HepG2 (cell line): Measurements from ENCODE around the gene UBE4A. TPM values are rescaled to one million over a fixed set of nuclear protein-coding genes. Genes with fewer than 3 reads are reported as not detected.

ENCODE experiments used
- BHLHE40 ChIP-seq: IDR thresholded peaks from 2 replicates; pipeline ENCODE4 v1.6.1; 2011; ENCODE audit warnings: low read length, improper control_type of control experiment
- HNRNPK ChIP-seq: fragments of 200-400 bp; formaldehyde crosslinking; IDR thresholded peaks from 2 replicates; pipeline ENCODE4 v1.6.1; 2018; ENCODE audit warnings: low read length, low read depth, moderate library complexity, mild to moderate bottlenecking; ENCODE audit not compliant: poor library complexity, severe bottlenecking
- HOXD1 ChIP-seq: sonication (generic); formaldehyde crosslinking; IDR thresholded peaks from 2 replicates; pipeline ENCODE4 v1.5.0; 2020; ENCODE audit warnings: missing genetic modification reagents
- JUNB ChIP-seq: sonication (generic); formaldehyde crosslinking; IDR thresholded peaks from 2 replicates; pipeline ENCODE4 v1.8.0; 2022; ENCODE audit warnings: missing genetic modification reagents, mild to moderate bottlenecking, borderline replicate concordance
- MAFK ChIP-seq, 2 experiments: IDR thresholded peaks in 1 of 2; conservative IDR thresholded peaks in 1 of 2; 2 replicates each; pipeline ENCODE4 v1.6.1; 2011; ENCODE audit warnings: improper control_type of control experiment in 2 of 2, low read length in 2 of 2
- MAZ ChIP-seq, 2 experiments: sonication (generic) in 1 of 2; formaldehyde crosslinking in 1 of 2; IDR thresholded peaks; 2 replicates each; pipeline versions ENCODE4 v1.5.0 to v1.6.1; 2012 to 2020; ENCODE audit warnings: low read depth in 2 of 2, mild to moderate bottlenecking in 2 of 2, borderline replicate concordance in 1 of 2, improper control_type of control experiment in 1 of 2, low read length in 1 of 2, missing genetic modification reagents in 1 of 2, moderate library complexity in 1 of 2
- PAWR ChIP-seq: sonication (generic); formaldehyde crosslinking; IDR thresholded peaks from 2 replicates; pipeline ENCODE4 v1.4.0; 2020; ENCODE audit warnings: missing genetic modification reagents, mild to moderate bottlenecking, borderline replicate concordance
- PCBP1 ChIP-seq: fragments of 200-400 bp; formaldehyde crosslinking; IDR thresholded peaks from 2 replicates; pipeline ENCODE4 v1.6.1; 2017; ENCODE audit warnings: mild to moderate bottlenecking, low read depth, low read length, borderline replicate concordance
- PHF8 ChIP-seq: sonication (generic); formaldehyde crosslinking; IDR thresholded peaks from 2 replicates; pipeline ENCODE4 v1.5.0; 2020; ENCODE audit warnings: missing genetic modification reagents
- RARA ChIP-seq: IDR thresholded peaks from 2 replicates; pipeline ENCODE4 v1.6.1; 2016; ENCODE audit warnings: missing genetic modification reagents, missing compliant biosample characterization
- SNAPC2 ChIP-seq: sonication (generic); formaldehyde crosslinking; IDR thresholded peaks from 2 replicates; pipeline ENCODE4 v1.8.1; 2022; ENCODE audit warnings: mild to moderate bottlenecking, missing genetic modification reagents
- SNRNP70 ChIP-seq: fragments of 200-400 bp; formaldehyde crosslinking; IDR thresholded peaks from 2 replicates; pipeline ENCODE4 v1.6.1; 2017; ENCODE audit warnings: mild to moderate bottlenecking, low read depth, low read length, moderate library complexity
- TBP ChIP-seq: sonication (generic); formaldehyde crosslinking; IDR thresholded peaks from 2 replicates; pipeline ENCODE4 v1.5.0; 2020; ENCODE audit warnings: missing genetic modification reagents
- TFDP1 ChIP-seq: IDR thresholded peaks from 2 replicates; pipeline ENCODE4 v1.6.1; 2016; ENCODE audit warnings: missing compliant biosample characterization, missing genetic modification reagents, borderline replicate concordance
- YEATS2 ChIP-seq: sonication (generic); formaldehyde crosslinking; IDR thresholded peaks from 2 replicates; pipeline ENCODE4 v1.4.0; 2020; ENCODE audit warnings: missing genetic modification reagents, borderline replicate concordance
- ZNF101 ChIP-seq: sonication (generic); formaldehyde crosslinking; IDR thresholded peaks from 2 replicates; pipeline ENCODE4 v1.4.0; 2020; ENCODE audit warnings: mild to moderate bottlenecking, low read depth, missing genetic modification reagents, borderline replicate concordance
- ZNF44 ChIP-seq: sonication (generic); formaldehyde crosslinking; IDR thresholded peaks from 2 replicates; pipeline ENCODE4 v1.5.1; 2020; ENCODE audit warnings: mild to moderate bottlenecking, missing genetic modification reagents
- polyA plus RNA-seq, 8 experiments: library from polyadenylated mRNA; depleted of rRNA in 3 of 8; stranded (reverse) in 7 of 8; unstranded in 1 of 8; fragments of >200 nt; fragmentation: Illumina TruSeq in 4 of 8; extraction: Trizol in 4 of 8; gene quantifications; 2 replicates each; pipeline versions ENCODE4 v1.2.1 to v1.2.3, GENCODE V29; 2011 to 2016; ENCODE audit warnings: low read depth in 4 of 8, missing spikeins in 1 of 8, mixed read lengths in 1 of 8; ENCODE audit not compliant: insufficient read depth in 1 of 8
- total RNA-seq, 5 experiments: library from RNA; depleted of rRNA; stranded (reverse); fragments of >200 nt; fragmentation: Illumina TruSeq; extraction: Trizol; gene quantifications; 2 replicates each; pipeline ENCODE4 v1.2.3, GENCODE V29; 2016; ENCODE audit warnings: low read depth in 1 of 5
- TF ChIP-seq, protein P1 (sequence below): sonication (generic); formaldehyde crosslinking; IDR thresholded peaks from 2 replicates; pipeline ENCODE4 v1.4.0; 2020; ENCODE audit warnings: missing genetic modification reagents, borderline replicate concordance
- TF ChIP-seq, protein P2 (sequence below): sonication (generic); formaldehyde crosslinking; IDR thresholded peaks from 2 replicates; pipeline ENCODE4 v1.8.0; 2022; ENCODE audit warnings: mild to moderate bottlenecking, missing genetic modification reagents; ENCODE audit not compliant: insufficient replicate concordance
- TF ChIP-seq, protein P3 (sequence below): sonication (generic); formaldehyde crosslinking; IDR thresholded peaks from 2 replicates; pipeline ENCODE4 v1.5.0; 2020; ENCODE audit warnings: missing genetic modification reagents
- TF ChIP-seq, protein P4 (sequence below): IDR thresholded peaks from 2 replicates; pipeline ENCODE4 v1.6.1; 2016; ENCODE audit warnings: missing compliant biosample characterization, missing genetic modification reagents, borderline replicate concordance
- TF ChIP-seq, protein P5 (sequence below): sonication (generic); formaldehyde crosslinking; IDR thresholded peaks from 2 replicates; pipeline ENCODE4 v1.4.0; 2020; ENCODE audit warnings: low read depth, mild to moderate bottlenecking, missing genetic modification reagents

The UBE4A gene
- total and polyA plus RNA-seq, 2 of the 13 experiments (the other 11 are each of a cell fraction or from before 2014, with no cell fraction given) = 15.1 to 32.7 TPM

GRCh38 chr11:118435290-118435892 lies 76.0 kb downstream of the UBE4A start (continued):
- peak; percentile 37; the same call in 1 of the 2 replicates for TF ChIP-seq BHLHE40
- no peak for TF ChIP-seq MAFK (conservative IDR thresholded peaks at IDR 0.05 in 1 of 2, IDR thresholded peaks at IDR 0.05 in 1 of 2; ENCODE audit: low read length in 2 of 2)
- TF ChIP-seq, protein P1, sequence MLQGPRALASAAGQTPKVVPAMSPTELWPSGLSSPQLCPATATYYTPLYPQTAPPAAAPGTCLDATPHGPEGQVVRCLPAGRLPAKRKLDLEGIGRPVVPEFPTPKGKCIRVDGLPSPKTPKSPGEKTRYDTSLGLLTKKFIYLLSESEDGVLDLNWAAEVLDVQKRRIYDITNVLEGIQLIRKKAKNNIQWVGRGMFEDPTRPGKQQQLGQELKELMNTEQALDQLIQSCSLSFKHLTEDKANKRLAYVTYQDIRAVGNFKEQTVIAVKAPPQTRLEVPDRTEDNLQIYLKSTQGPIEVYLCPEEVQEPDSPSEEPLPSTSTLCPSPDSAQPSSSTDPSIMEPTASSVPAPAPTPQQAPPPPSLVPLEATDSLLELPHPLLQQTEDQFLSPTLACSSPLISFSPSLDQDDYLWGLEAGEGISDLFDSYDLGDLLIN (CRISPR knock-in tag) = no peak
- TF ChIP-seq HOXD1 (CRISPR knock-in tag) = no peak
- no peak for TF ChIP-seq MAZ (IDR thresholded peaks at IDR 0.05; ENCODE audit: borderline replicate concordance, low read depth, low read length)
- TF ChIP-seq MAZ (CRISPR knock-in tag; IDR thresholded peaks at IDR 0.05; ENCODE audit: low read depth) = no peak; the same call in 1 of the 2 replicates
- TF ChIP-seq SNAPC2 (CRISPR knock-in tag) = peak; percentile 65; the same call in 1 of the 2 replicates
- TF ChIP-seq, protein P2, sequence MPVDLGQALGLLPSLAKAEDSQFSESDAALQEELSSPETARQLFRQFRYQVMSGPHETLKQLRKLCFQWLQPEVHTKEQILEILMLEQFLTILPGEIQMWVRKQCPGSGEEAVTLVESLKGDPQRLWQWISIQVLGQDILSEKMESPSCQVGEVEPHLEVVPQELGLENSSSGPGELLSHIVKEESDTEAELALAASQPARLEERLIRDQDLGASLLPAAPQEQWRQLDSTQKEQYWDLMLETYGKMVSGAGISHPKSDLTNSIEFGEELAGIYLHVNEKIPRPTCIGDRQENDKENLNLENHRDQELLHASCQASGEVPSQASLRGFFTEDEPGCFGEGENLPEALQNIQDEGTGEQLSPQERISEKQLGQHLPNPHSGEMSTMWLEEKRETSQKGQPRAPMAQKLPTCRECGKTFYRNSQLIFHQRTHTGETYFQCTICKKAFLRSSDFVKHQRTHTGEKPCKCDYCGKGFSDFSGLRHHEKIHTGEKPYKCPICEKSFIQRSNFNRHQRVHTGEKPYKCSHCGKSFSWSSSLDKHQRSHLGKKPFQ (CRISPR knock-in tag) = no peak
- TF ChIP-seq JUNB (CRISPR knock-in tag) = no peak
- TF ChIP-seq ZNF101 (CRISPR knock-in tag) = no peak
- peak; percentile 30 for TF ChIP-seq PCBP1
- TF ChIP-seq TBP (CRISPR knock-in tag) = no peak
- TF ChIP-seq, protein P3, sequence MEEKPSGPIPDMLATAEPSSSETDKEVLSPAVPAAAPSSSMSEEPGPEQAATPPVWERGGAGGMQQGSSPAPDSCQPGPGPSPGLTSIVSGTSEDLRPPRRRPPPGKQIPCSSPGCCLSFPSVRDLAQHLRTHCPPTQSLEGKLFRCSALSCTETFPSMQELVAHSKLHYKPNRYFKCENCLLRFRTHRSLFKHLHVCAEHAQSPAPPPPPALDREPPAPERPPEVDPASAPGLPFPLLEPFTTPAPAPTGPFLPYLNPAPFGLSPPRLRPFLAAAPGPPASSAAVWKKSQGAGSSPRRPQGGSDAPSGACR (CRISPR knock-in tag) = no peak
- TF ChIP-seq, protein P4, sequence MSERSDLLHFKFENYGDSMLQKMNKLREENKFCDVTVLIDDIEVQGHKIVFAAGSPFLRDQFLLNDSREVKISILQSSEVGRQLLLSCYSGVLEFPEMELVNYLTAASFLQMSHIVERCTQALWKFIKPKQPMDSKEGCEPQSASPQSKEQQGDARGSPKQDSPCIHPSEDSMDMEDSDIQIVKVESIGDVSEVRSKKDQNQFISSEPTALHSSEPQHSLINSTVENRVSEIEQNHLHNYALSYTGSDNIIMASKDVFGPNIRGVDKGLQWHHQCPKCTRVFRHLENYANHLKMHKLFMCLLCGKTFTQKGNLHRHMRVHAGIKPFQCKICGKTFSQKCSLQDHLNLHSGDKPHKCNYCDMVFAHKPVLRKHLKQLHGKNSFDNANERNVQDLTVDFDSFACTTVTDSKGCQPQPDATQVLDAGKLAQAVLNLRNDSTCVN (CRISPR knock-in tag) = no peak
- no peak for TF ChIP-seq SNRNP70
- no peak for TF ChIP-seq RARA (CRISPR knock-in tag)
- TF ChIP-seq HNRNPK = peak; percentile 36
- TF ChIP-seq, protein P5, sequence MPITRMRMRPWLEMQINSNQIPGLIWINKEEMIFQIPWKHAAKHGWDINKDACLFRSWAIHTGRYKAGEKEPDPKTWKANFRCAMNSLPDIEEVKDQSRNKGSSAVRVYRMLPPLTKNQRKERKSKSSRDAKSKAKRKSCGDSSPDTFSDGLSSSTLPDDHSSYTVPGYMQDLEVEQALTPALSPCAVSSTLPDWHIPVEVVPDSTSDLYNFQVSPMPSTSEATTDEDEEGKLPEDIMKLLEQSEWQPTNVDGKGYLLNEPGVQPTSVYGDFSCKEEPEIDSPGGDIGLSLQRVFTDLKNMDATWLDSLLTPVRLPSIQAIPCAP (CRISPR knock-in tag) = no peak
- TF ChIP-seq PHF8 = peak; percentile 72
- TF ChIP-seq TFDP1 (CRISPR knock-in tag) = peak; percentile 58
- no peak for TF ChIP-seq PAWR (CRISPR knock-in tag)
- TF ChIP-seq ZNF44 (CRISPR knock-in tag) = no peak
- no peak for TF ChIP-seq YEATS2 (CRISPR knock-in tag)
